HepG2 (cell line): Measurements from ENCODE around the gene GNG13. TPM values are rescaled to one million over a fixed set of nuclear protein-coding genes. Genes with fewer than 3 reads are reported as not detected.

Source experiments
- ATAC-seq: fragments of 200-7000 bp; cut with Tn5 transposase; 3 replicates; pipeline ENCODE4 v1.9.1; 2020; ENCODE audit warnings: mild to moderate bottlenecking, moderate library complexity
- BruUV-seq: library from RNA; stranded (reverse); fragments of 400-500 nt; replicated peaks from 2 replicates; lab custom pipeline; 2021; lab: Mats Ljungman, UMichigan
- CTCF ChIA-PET: fragments of 300-600 bp; formaldehyde crosslinking; extraction: SDS; loops from one replicate; lab custom pipeline; 2021; ENCODE audit warnings: low total read pairs, inconsistent platforms, low intra/inter-chr PET ratio; lab: Yijun Ruan, JAX
- POLR2A ChIA-PET: fragments of 350-600 bp; sonication (Branson Sonifier 250); formaldehyde crosslinking; loops from one replicate; lab custom pipeline; 2020; ENCODE audit warnings: antibody characterized with exemption, inconsistent platforms; lab: Yijun Ruan, JAX
- DNase-seq: peaks from one replicate; pipeline ENCODE4 v3.0.0-alpha.2; 2015; ENCODE audit warnings: low spot score
- FAIRE-seq: peaks from 3 replicates; lab custom pipeline; 2011; peaks lifted over from hg19 to GRCh38; lab: Jason Lieb, UNC
- H2AFZ ChIP-seq: one replicate; pipeline ENCODE4 v1.6.1; 2011; ENCODE audit warnings: low read length, inconsistent platforms
- H3K27ac ChIP-seq: fragments of 300-600 bp; 3 replicates; pipeline ENCODE4 v1.8.0; 2011; ENCODE audit warnings: mixed run types, mild to moderate bottlenecking, mixed read lengths, low read length, inconsistent platforms; ENCODE audit not compliant: insufficient read depth; ENCODE audit errors: extremely low read length
- H3K27me3 ChIP-seq, 2 experiments: fragments of 200-600 bp in 1 of 2; 2 replicates in 1 of 2; 3 replicates in 1 of 2; pipeline versions ENCODE4 v1.6.0 to v1.8.0; 2011; ENCODE audit warnings: low read length in 2 of 2, mild to moderate bottlenecking in 2 of 2, moderate library complexity in 2 of 2, inconsistent platforms in 1 of 2; ENCODE audit not compliant: insufficient read depth in 2 of 2, control insufficient read depth in 1 of 2
- H3K36me3 ChIP-seq, 2 experiments: fragments of 200-600 bp in 1 of 2; replicated peaks in 1 of 2; 2 replicates in 1 of 2; 3 replicates in 1 of 2; pipeline versions ENCODE4 v1.5.1 to v1.8.0; 2011; ENCODE audit warnings: low read length in 2 of 2, inconsistent platforms in 1 of 2; ENCODE audit not compliant: insufficient read depth in 2 of 2, control insufficient read depth in 1 of 2
- H3K4me1 ChIP-seq: 2 replicates; pipeline ENCODE4 v1.5.1; 2012; ENCODE audit warnings: low read length, inconsistent platforms; ENCODE audit not compliant: insufficient read depth
- H3K4me2 ChIP-seq: 2 replicates; pipeline ENCODE4 v1.6.0; 2011; ENCODE audit warnings: low read depth, low read length, inconsistent platforms
- H3K4me3 ChIP-seq, 3 experiments: fragments of 200-600 bp in 1 of 3; sonication (generic), shearing (Covaris generic) in 1 of 3; replicated peaks in 1 of 3; 2 replicates each; pipeline ENCODE4 v1.5.1; 2011 to 2016; ENCODE audit warnings: low read length in 3 of 3, inconsistent platforms in 2 of 3, low read depth in 2 of 3, mild to moderate bottlenecking in 2 of 3, control low read depth in 1 of 3, mixed read lengths in 1 of 3; ENCODE audit not compliant: insufficient read depth in 1 of 3
- H3K79me2 ChIP-seq: one replicate; pipeline ENCODE4 v1.6.1; 2011; ENCODE audit warnings: low read length, inconsistent platforms; ENCODE audit not compliant: insufficient read depth
- H3K9ac ChIP-seq: 2 replicates; pipeline ENCODE4 v1.6.0; 2011; ENCODE audit warnings: mild to moderate bottlenecking, low read depth, low read length, inconsistent platforms; ENCODE audit not compliant: insufficient read depth
- H3K9me3 ChIP-seq: 2 replicates; pipeline ENCODE4 v1.5.1; 2012; ENCODE audit warnings: mild to moderate bottlenecking, low read length
- H4K20me1 ChIP-seq: 2 replicates; pipeline ENCODE4 v1.6.0; 2011; ENCODE audit warnings: inconsistent platforms, mild to moderate bottlenecking, low read length, moderate library complexity; ENCODE audit not compliant: insufficient read depth
- AGO1 ChIP-seq: fragments of 200-400 bp; formaldehyde crosslinking; IDR thresholded peaks from 2 replicates; pipeline ENCODE4 v1.6.1; 2017; ENCODE audit warnings: mild to moderate bottlenecking, low read depth, low read length, moderate library complexity; ENCODE audit not compliant: poor library complexity, severe bottlenecking
- BORCS8-MEF2B ChIP-seq: sonication (generic); formaldehyde crosslinking; IDR thresholded peaks from 2 replicates; pipeline ENCODE4 v1.8.0; 2022; ENCODE audit warnings: mild to moderate bottlenecking, missing genetic modification reagents
- ELF3 ChIP-seq: IDR thresholded peaks from 2 replicates; pipeline ENCODE4 v1.6.1; 2016; ENCODE audit warnings: missing genetic modification reagents, missing compliant biosample characterization
- MED1 ChIP-seq: sonication (generic); formaldehyde crosslinking; IDR thresholded peaks from 2 replicates; pipeline ENCODE4 v1.4.0; 2020; ENCODE audit warnings: missing genetic modification reagents
- MEF2D ChIP-seq: sonication (generic); formaldehyde crosslinking; IDR thresholded peaks from 2 replicates; pipeline ENCODE4 v1.5.1; 2020; ENCODE audit warnings: mild to moderate bottlenecking, missing genetic modification reagents
- POLR2G ChIP-seq: fragments of 200-400 bp; formaldehyde crosslinking; IDR thresholded peaks from 2 replicates; pipeline ENCODE4 v1.6.1; 2018; ENCODE audit warnings: mild to moderate bottlenecking, low read depth, low read length, moderate library complexity
- REST ChIP-seq, 2 experiments: IDR thresholded peaks; 2 replicates each; pipeline ENCODE4 v1.6.1; 2011 to 2012; ENCODE audit warnings: low read length in 2 of 2, borderline replicate concordance in 1 of 2, low read depth in 1 of 2, mild to moderate bottlenecking in 1 of 2, moderate library complexity in 1 of 2
- ZNF296 ChIP-seq: sonication (generic); formaldehyde crosslinking; conservative IDR thresholded peaks from 2 replicates; pipeline ENCODE4 v1.5.0; 2020; ENCODE audit warnings: mild to moderate bottlenecking, missing genetic modification reagents
- ZNF543 ChIP-seq: sonication (generic); formaldehyde crosslinking; IDR thresholded peaks from 2 replicates; pipeline ENCODE4 v1.4.0; 2020; ENCODE audit warnings: mild to moderate bottlenecking, missing genetic modification reagents
- ZNF687 ChIP-seq: sonication (generic); formaldehyde crosslinking; IDR thresholded peaks from 2 replicates; pipeline ENCODE4 v1.5.1; 2020; ENCODE audit warnings: mild to moderate bottlenecking, missing genetic modification reagents, moderate library complexity
- ZNF781 ChIP-seq: sonication (generic); formaldehyde crosslinking; IDR thresholded peaks from 2 replicates; pipeline ENCODE4 v1.5.1; 2020; ENCODE audit warnings: borderline replicate concordance, mild to moderate bottlenecking, missing genetic modification reagents; ENCODE audit errors: not compliant biosample characterization
- WGBS: methylation state at CpG from one replicate; pipeline ENCODE4 v1.1.6; 2017; ENCODE audit warnings: low lambda C conversion rate; 5-methylcytosine and 5-hydroxymethylcytosine counted together
- in situ Hi-C: cut with HindIII; loops from 2 replicates; pipeline ENCODE4 v1.10.0; 2017; ENCODE audit warnings: low pct_unique_long_range_greater_than_20kb; ENCODE audit not compliant: extremely low pct_ligation_motif_present
- intact Hi-C: fragments of 100-400 bp; cut with micrococcal nuclease; formaldehyde crosslinking; loops from one replicate; pipeline ENCODE4 v1.10.0; 2022; ENCODE audit not compliant: unreplicated experiment
- polyA plus RNA-seq, 8 experiments: library from polyadenylated mRNA; depleted of rRNA in 3 of 8; stranded (reverse) in 7 of 8; unstranded in 1 of 8; fragments of >200 nt; fragmentation: Illumina TruSeq in 4 of 8; extraction: Trizol in 4 of 8; gene quantifications; 2 replicates each; pipeline versions ENCODE4 v1.2.1 to v1.2.3, GENCODE V29; 2011 to 2016; ENCODE audit warnings: low read depth in 4 of 8, missing spikeins in 1 of 8, mixed read lengths in 1 of 8; ENCODE audit not compliant: insufficient read depth in 1 of 8
- total RNA-seq, 5 experiments: library from RNA; depleted of rRNA; stranded (reverse); fragments of >200 nt; fragmentation: Illumina TruSeq; extraction: Trizol; gene quantifications; 2 replicates each; pipeline ENCODE4 v1.2.3, GENCODE V29; 2016; ENCODE audit warnings: low read depth in 1 of 5
- TF ChIP-seq, protein P1 (sequence below): sonication (generic); formaldehyde crosslinking; IDR thresholded peaks from 2 replicates; pipeline ENCODE4 v1.5.1; 2020; ENCODE audit warnings: mild to moderate bottlenecking, missing genetic modification reagents

GNG13 gene
- total and polyA plus RNA-seq, 2 of the 13 experiments (the other 11 are each of a cell fraction or from before 2014, with no cell fraction given) = not detected

DNA sequence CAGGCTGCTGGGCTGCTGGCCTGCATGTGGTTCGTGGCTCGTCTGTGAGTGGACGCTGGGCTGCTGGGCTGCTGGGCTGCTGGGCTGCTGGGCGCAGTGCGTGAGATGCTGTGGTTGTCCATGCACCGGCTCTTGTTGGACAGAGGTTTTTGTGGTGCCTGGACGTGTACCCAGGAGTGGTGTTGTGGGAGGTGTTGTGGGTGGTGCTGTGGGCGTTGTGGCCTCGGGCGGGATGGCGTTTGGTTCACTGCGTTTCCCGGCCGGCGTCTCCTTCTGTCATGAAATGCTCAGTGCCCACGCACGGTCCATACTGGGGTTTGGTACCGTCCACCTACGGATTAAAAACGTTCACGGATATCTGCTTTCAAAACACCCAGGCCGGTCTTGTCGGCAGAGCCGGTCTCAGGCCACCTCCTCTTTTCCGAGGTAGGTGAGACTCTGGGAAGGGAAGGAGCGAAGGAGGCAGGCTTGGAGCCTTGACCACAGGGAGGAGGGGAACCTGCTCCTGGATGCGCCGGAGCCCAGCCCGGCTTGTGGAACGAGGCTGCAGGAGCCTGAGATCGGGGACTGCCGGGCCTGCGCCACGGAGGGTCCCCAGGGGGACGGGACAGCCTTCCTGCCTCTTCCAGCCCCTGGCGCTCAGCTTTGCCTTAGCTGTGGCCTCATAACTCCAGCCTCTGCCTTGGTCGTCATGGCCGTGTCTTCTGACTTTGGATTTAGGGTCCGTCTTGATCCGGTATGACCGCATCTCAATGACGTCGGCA is 29.8 kb upstream of the GNG13 start:
- FAIRE-seq = no peak
- in situ Hi-C loops = loop anchor here (10.0 kb wide), 1 partner anchor 65 kb away; no protein-coding TSS in a partner anchor
- H3K27me3 ChIP-seq = peaks cover 25 to 81% of the 10 kb centered on the region in 2 experiments
- TF ChIP-seq, protein P1, sequence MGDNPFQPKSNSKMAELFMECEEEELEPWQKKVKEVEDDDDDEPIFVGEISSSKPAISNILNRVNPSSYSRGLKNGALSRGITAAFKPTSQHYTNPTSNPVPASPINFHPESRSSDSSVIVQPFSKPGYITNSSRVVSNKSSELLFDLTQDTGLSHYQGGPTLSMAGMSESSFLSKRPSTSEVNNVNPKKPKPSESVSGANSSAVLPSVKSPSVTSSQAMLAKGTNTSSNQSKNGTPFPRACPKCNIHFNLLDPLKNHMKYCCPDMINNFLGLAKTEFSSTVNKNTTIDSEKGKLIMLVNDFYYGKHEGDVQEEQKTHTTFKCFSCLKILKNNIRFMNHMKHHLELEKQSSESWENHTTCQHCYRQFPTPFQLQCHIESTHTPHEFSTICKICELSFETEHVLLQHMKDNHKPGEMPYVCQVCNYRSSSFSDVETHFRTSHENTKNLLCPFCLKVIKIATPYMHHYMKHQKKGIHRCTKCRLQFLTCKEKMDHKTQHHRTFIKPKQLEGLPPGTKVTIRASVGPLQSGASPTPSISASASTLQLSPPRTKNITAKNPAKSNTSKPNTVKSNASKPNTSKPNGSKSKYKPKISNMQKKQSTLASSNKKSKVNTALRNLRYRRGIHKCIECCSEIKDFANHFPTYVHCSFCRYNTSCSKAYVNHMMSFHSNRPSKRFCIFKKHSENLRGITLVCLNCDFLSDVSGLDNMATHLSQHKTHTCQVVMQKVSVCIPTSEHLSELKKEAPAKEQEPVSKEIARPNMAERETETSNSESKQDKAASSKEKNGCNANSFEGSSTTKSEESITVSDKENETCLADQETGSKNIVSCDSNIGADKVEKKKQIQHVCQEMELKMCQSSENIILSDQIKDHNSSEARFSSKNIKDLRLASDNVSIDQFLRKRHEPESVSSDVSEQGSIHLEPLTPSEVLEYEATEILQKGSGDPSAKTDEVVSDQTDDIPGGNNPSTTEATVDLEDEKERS = no peak
- TF ChIP-seq REST (IDR thresholded peaks at IDR 0.05; ENCODE audit: borderline replicate concordance in 1 of 2, low read depth in 1 of 2, low read length in 2 of 2) (no peak), ZNF296 (CRISPR knock-in tag) (no peak), BORCS8-MEF2B (no peak), MED1 (CRISPR knock-in tag) (no peak), MEF2D (CRISPR knock-in tag) (no peak), ELF3 (CRISPR knock-in tag) (no peak), ZNF543 (CRISPR knock-in tag) (no peak), AGO1 (no peak), ZNF687 (CRISPR knock-in tag) (no peak; the same call in 1 of the 2 replicates), POLR2G (no peak), ZNF781 (CRISPR knock-in tag) (no peak)

More for the DNA sequence above, 29.8 kb upstream of the GNG13 start:
- CTCF ChIA-PET = no interaction called here
- no peak overlapping the region for H3K4me2 ChIP-seq
- no peaks in the 10 kb centered on the region for H3K79me2 ChIP-seq
- intact Hi-C loops = no loop called here
- DNase-seq = no peak
- H3K9ac ChIP-seq = no peak overlapping the region
- no peak overlapping the region for H3K27ac ChIP-seq
- no peak overlapping the region for H3K4me3 ChIP-seq
- no peak for ATAC-seq
- no peaks in the 10 kb centered on the region for H4K20me1 ChIP-seq
- no peaks in the 10 kb centered on the region for H3K9me3 ChIP-seq
- no peaks in the 10 kb centered on the region for H3K4me1 ChIP-seq
- BruUV-seq = no TSS peak
- WGBS = 66% methylated on average over 21 of the region's 43 CpGs
- H2AFZ ChIP-seq = no peak overlapping the region
- no peaks in the 10 kb centered on the region for H3K36me3 ChIP-seq
- POLR2A ChIA-PET = no interaction called here
